Measurements from ENCODE around the gene STXBP6.

STXBP6 gene

GRCh38 chr14:25019892-25020291 is 30.1 kb downstream of the STXBP6 start:
- in situ Hi-C loops (cut with HindIII; ENCODE audit: low sequenced_read_pairs), result no loop called here

GRCh38 chr14:25017562-25017961 is 32.4 kb downstream of the STXBP6 start:
- in situ Hi-C loops (cut with HindIII; ENCODE audit: low sequenced_read_pairs), result no loop called here

DNA sequence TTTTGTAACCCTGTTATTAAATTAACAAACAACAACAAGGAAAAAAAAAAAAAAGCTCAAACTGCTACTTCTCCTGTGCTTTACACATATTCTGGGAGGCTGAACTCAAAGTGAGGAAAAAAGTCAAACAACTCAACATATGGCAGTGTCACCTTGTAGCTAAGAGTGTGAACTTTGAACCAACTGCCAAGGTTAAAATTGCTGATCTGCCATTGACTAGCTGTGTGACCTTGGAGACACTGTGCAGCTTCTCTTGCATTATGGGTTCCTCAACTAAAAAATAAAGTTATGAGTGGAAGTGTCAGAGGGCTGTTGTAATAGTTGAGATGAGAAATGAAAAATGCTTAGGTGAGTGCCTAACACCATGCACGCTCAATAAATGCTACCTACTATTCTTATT is 34.2 kb downstream of the STXBP6 start:
- in situ Hi-C loops (cut with HindIII; ENCODE audit: low sequenced_read_pairs), result no loop called here

GRCh38 chr14:25014440-25014839 is 35.5 kb downstream of the STXBP6 start:
- in situ Hi-C loops (cut with HindIII; ENCODE audit: low sequenced_read_pairs), result no loop called here

DNA sequence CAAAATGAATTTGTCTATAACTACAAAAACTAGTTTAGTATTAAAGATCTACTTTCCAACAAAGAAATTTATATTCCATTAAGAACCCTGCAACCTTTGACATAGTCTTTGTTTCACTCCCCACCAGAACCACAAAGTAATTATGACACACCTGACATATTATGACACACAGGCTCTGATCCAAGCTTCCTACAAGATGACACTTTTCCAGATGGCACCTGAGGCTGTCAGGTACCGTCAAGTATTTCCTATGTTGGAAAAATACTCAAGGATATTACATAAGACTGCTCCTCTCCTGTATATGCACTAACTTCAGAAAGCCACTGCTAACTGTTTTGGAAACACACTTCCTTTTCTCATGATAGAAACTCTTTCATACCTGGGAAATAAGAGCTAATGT is 38.9 kb downstream of the STXBP6 start:
- in situ Hi-C loops (cut with HindIII; ENCODE audit: low sequenced_read_pairs), result no loop called here

DNA sequence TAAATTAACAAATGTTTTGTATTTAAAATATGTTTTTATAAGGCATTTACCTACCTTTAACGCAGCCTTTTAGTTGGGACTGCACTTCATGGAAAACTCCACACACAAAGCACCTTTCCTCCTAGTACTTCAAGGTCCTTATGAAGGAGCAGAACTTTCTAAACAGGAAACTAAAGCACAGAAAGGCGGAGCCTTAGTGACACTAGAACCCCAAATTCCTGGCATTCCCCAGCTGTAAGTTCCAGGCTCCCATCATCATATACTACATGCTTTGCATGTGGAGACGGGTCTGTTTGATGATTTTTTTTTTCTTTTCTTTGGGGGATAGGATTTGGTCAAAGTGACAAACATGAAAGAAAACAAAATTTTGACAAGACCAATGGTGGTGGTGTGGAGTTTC is 39.5 kb downstream of the STXBP6 start:
- in situ Hi-C loops (cut with HindIII; ENCODE audit: low sequenced_read_pairs), result no loop called here

- in situ Hi-C loops (cut with HindIII; ENCODE audit: low sequenced_read_pairs), result no loop called here
Observed at GRCh38 chr14:25009891-25010290, 40.1 kb downstream of the STXBP6 start.

- in situ Hi-C loops (cut with HindIII; ENCODE audit: low sequenced_read_pairs), result no loop called here
Observed at GRCh38 chr14:25007832-25008231, 42.1 kb downstream of the STXBP6 start.

DNA sequence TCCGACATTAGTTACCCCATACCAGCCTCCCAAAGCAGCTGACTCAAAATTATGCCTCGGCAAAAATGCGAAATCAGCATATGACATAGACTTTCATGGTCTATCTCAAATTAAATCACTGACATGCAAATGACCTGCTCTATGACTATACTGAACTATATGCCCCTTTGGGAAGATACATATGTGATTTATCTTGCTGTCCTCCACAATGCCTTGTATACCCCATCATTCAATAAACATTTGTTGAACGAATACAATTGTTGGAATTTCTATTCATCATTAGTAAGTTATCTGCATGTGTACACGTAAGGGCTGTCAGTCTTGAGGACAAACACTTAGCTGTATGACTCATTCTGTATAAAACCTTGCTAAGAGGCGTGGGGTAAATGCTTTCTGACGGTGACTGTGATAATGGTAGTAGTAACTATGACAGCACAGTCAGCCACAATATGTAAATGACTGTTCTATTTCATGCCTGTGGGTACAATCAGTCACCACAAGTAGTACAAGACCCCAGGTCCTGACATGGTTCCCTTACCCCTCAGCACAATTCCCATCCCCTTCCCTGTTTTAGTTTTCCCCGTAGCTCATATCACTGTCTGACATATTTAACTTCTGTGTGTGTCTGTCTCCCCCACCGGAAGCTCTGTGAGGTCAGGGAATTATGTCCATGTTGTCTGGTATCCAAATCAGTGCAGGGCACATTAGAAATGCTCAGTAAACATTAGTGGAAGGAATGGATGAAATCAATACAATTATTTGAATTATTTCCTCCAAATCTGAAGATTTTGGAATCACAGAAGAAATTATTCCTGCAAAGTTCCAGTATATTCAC is 42.8 kb downstream of the STXBP6 start:
- in situ Hi-C loops (cut with HindIII; ENCODE audit: low sequenced_read_pairs), result no loop called here

DNA sequence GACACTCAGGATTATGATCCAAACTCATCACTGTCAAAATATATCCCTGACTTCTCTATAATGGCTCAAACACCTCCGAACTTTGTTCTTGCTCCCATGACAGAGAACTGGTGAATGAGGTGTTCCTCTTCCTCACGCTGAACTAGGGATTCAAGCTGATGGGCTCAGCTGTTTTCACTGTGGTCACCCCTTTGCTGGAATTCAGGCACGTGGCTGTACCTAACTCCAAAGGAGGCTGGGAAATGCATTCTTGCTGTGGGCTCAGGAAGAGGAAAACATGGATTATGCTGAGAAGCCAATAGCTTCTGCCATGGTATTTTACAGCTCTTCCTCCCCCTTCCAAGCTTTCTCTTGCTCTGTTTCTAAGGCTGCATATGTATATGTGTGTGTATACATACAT is 43.9 kb downstream of the STXBP6 start:
- in situ Hi-C loops (cut with HindIII; ENCODE audit: low sequenced_read_pairs), result no loop called here

DNA sequence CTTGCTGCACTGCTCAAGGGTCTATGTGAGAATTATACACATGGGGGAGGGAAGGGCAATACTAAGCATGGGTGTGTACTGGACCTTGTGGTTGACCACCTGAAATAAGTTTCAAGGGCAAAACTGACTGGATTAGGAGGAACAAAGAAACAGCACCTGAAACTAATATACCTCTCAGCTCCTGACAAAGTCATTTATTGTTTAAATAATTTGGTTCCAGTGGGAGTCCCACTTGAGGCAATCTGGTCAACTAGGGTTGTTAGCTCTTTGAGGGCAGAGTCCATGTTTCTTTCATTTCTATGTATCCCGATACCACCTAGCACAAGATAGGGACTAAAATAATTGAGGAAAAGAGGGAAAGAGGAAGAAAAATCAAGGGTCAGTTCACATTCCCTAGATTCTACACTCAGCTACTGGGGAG is 45.5 kb downstream of the STXBP6 start:
- in situ Hi-C loops (cut with HindIII; ENCODE audit: low sequenced_read_pairs), result no loop called here

DNA sequence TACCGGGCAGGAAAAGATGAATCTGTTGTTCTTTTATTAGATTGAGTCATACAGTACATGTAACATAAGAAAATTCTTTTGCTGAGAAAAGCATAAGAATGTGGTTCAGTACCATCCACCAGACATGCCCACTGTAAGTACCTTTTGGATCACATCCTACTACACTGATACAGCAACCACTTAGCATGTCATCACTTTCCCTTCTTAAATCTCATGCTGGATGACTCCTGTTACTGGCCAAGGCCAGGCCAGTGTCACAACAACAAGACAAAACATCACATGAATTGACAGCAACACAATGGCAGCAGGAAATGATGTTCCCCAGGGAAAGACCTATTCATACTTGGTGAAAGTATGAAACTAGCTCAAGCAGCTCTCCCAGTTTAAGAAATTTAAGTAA is 46.4 kb downstream of the STXBP6 start:
- in situ Hi-C loops (cut with HindIII; ENCODE audit: low sequenced_read_pairs), result no loop called here

- in situ Hi-C loops (cut with HindIII; ENCODE audit: low sequenced_read_pairs), result no loop called here
Observed at GRCh38 chr14:25001601-25002000, 48.3 kb downstream of the STXBP6 start.

GRCh38 chr14:25001156-25001555 is 48.8 kb downstream of the STXBP6 start:
- in situ Hi-C loops (cut with HindIII; ENCODE audit: low sequenced_read_pairs), result no loop called here

GRCh38 chr14:24999157-24999556 is 50.8 kb downstream of the STXBP6 start:
- in situ Hi-C loops (cut with HindIII; ENCODE audit: low sequenced_read_pairs), result no loop called here

- in situ Hi-C loops (cut with HindIII; ENCODE audit: low sequenced_read_pairs), result no loop called here
Observed at GRCh38 chr14:24996930-24997725, 52.8 kb downstream of the STXBP6 start.

DNA sequence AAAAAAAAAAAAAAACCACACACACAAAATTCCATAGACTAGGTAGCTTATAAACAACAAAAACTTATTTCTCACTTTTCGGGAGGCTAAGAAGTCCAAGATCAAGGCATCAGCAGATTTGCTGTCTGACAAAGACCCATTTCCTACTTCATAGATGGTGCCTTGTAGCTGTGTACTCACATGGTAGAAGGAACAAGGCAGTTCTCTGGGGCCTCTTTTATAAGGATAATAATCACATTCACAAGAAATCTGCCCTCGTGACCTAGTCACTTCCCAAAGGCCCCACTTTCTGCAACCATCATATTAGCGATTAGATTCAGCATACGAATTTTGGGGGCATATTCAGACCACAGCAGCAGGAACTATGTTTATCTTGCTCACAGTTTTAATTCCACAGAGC is 54.9 kb downstream of the STXBP6 start:
- in situ Hi-C loops (cut with HindIII; ENCODE audit: low sequenced_read_pairs), result no loop called here

DNA sequence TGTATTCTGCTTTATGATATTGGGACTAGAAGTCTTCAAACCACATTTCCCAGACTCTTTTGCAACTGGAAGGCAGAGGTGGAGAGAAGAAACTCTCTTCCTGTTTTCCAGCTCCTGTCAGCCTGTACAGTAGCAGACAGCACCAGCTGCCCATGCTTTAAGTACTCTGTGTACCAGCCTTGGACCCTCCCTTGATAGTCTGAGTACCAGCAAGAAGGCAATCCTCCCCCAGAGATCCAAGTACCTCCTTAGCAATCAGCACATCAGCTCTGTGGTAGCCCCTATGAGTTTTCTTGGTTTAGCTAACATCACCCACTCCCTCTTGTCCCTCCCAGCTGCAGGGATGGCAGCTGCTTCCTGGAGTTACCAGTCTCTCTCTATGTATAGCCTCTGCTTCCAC is 56.3 kb downstream of the STXBP6 start:
- in situ Hi-C loops (cut with HindIII; ENCODE audit: low sequenced_read_pairs), result no loop called here

- in situ Hi-C loops (cut with HindIII; ENCODE audit: low sequenced_read_pairs), result no loop called here
Observed at GRCh38 chr14:24992624-24993360, 57.2 kb downstream of the STXBP6 start.

GRCh38 chr14:24991821-24992220 is 58.1 kb downstream of the STXBP6 start:
- in situ Hi-C loops (cut with HindIII; ENCODE audit: low sequenced_read_pairs), result no loop called here

GRCh38 chr14:24991288-24991687 is 58.7 kb downstream of the STXBP6 start:
- in situ Hi-C loops (cut with HindIII; ENCODE audit: low sequenced_read_pairs), result no loop called here

All from DLD1 (cell line).